Right hindlimb (tissue), 1 donor: ENCODE data around the gene TWIST2.

Experiments
- DNase-seq: peaks from one replicate; pipeline ENCODE4 v3.0.0-alpha.2; 2018

Gene TWIST2

GRCh38 chr2:238847841-238848690, at the start of gene TWIST2:
Gene TWIST2 (plus strand): TSS chr2:238848085. CDS start chr2:238848216, 131 bp downstream.
- DNase-seq = peak; percentile 90

GRCh38 chr2:238801791-238802190, 46.1 kb upstream of the TWIST2 start:
- DNase-seq = no peak

- DNase-seq = no peak
Measured at GRCh38 chr2:238802957-238803356, 44.9 kb upstream of the TWIST2 start.

- no peak for DNase-seq
Measured at GRCh38 chr2:238803996-238804870, 43.7 kb upstream of the TWIST2 start.

GRCh38 chr2:238808761-238809160, 39.1 kb upstream of the TWIST2 start:
- no peak for DNase-seq

- no peak for DNase-seq
Measured at GRCh38 chr2:238810321-238810720, 37.6 kb upstream of the TWIST2 start.

- no peak for DNase-seq
Measured at GRCh38 chr2:238811293-238811692, 36.6 kb upstream of the TWIST2 start.

GRCh38 chr2:238811759-238812158, 36.1 kb upstream of the TWIST2 start:
- DNase-seq = no peak

- no peak for DNase-seq
Measured at GRCh38 chr2:238813109-238813508, 34.8 kb upstream of the TWIST2 start.

GRCh38 chr2:238814815-238815214, 33.1 kb upstream of the TWIST2 start:
- no peak for DNase-seq

GRCh38 chr2:238816291-238816690, 31.6 kb upstream of the TWIST2 start:
- no peak for DNase-seq

GRCh38 chr2:238817382-238817781, 30.5 kb upstream of the TWIST2 start:
- DNase-seq = no peak

- DNase-seq = no peak
Measured at GRCh38 chr2:238817891-238818290, 30.0 kb upstream of the TWIST2 start.

GRCh38 chr2:238818561-238818960, 29.3 kb upstream of the TWIST2 start:
- no peak for DNase-seq

GRCh38 chr2:238820197-238820596, 27.7 kb upstream of the TWIST2 start:
- no peak for DNase-seq

- no peak for DNase-seq
Measured at GRCh38 chr2:238820916-238821315, 27.0 kb upstream of the TWIST2 start.

- no peak for DNase-seq
Measured at GRCh38 chr2:238821391-238821790, 26.5 kb upstream of the TWIST2 start.

GRCh38 chr2:238821944-238822670, 25.8 kb upstream of the TWIST2 start:
- DNase-seq = no peak

GRCh38 chr2:238822955-238823354, 24.9 kb upstream of the TWIST2 start:
- no peak for DNase-seq

GRCh38 chr2:238831177-238831576, 16.7 kb upstream of the TWIST2 start:
- DNase-seq = no peak

- DNase-seq = no peak
Measured at GRCh38 chr2:238834982-238835381, 12.9 kb upstream of the TWIST2 start.

- DNase-seq = no peak
Measured at GRCh38 chr2:238835726-238836301, 12.1 kb upstream of the TWIST2 start.
